Prostate gland (tissue), 2 donors: ENCODE measurements around the gene ELN.

Experiments
- CTCF ChIP-seq, 4 experiments: fragments of 200-600 bp in 2 of 4; fragments of 450-650 bp in 2 of 4; sonication (generic) in 2 of 4; IDR thresholded peaks; 1 replicate in 3 of 4; 2 replicates in 1 of 4; pipeline ENCODE4 v1.5.1; 2016 to 2019; ENCODE audit warnings: antibody characterized with exemption in 4 of 4, mild to moderate bottlenecking in 2 of 4, moderate library complexity in 2 of 4
- POLR2A ChIP-seq: fragments of 450-650 bp; IDR thresholded peaks from one replicate; pipeline ENCODE4 v1.6.1; 2016; ENCODE audit warnings: antibody characterized with exemption, mild to moderate bottlenecking
- POLR2AphosphoS5 ChIP-seq: sonication (generic); formaldehyde crosslinking; IDR thresholded peaks from one replicate; pipeline ENCODE4 v1.6.1; 2017; ENCODE audit warnings: antibody characterized with exemption

DNA sequence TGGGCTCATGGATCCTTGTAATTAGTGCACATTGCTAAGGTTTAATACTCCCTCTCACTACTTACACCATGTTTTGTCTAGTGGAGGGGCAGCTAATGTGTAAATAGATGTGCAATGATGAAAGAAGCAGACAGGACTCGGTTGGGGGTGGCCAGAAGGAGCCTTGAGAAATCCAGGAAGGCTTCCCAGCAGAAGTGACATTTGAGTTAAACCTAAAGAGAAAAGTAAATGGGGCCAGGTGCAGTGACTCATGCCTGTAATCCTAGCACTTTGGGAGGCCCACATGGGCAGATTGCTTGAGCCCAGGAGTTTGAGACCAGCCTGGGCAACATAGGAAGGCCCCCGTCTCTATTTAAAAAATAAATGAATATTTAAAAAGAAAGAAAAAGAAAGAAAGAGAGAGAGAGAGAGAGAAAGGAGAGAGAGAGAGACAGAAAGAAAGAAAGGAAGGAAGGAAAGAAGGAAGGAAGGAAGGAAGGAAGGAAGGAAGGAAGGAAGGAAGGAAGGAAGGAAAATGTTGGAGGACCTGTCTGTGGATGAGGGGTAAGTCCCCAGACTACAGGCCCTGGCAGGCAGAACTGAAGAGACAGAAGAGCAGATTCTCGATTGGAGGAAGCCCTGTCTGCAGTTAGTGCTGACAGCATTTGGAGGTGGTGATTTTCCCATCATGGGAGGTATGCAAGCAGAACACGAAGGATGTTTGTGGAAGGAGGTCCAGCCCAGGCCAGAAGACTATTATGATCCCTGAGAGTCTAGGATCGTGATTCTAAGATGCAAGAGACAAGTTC, 3.6 kb downstream of the ELN start:
- no peak for TF ChIP-seq POLR2A
- no peak for TF ChIP-seq CTCF (IDR thresholded peaks at IDR 0.05)
- TF ChIP-seq POLR2AphosphoS5, result no peak
